ENCODE data around the gene PDE4C.

Gene PDE4C

DNA sequence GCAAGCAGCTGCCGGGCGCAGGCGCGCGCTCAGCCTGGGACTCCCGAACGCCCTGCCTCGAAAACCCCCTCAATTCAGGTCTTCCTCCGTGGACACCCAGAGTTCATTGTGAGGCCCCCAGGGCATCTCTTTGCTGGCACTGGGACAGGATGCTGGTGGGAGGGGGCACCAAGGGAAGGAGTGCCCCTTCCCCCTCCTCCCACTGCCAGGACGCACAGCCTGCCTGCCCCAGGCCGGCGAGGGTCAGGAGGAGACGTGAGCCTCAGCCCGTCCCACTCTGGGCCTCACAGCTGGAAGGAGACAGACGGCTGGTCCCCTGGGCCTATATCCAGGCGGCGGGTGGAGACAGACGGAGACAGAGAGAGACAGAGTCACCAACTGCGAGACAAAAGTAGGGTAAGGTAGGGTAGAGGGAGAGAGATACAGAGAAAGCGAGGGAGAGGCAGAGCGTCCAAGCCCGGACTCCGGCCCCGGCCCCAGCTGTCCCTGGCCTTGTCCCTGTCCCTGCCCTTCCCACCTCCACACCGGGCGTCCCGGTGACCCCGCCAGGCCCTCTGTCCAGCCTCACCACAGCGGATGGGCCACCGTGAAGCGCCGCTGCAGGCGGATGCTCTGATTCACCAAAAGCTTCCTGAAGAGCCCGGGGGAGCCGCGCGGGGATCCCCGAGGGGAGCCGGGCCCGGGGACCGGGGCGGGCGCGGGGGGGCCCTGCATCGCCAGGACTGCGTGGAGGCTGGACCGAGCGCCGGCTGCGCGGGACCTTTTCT lies at the start of gene PDE4C:
TSS of gene PDE4C (minus strand) at position 737 of the 767 bp plus-strand sequence. CDS start at position 714, 23 bp downstream.
- no peak for DNase-seq (ENCODE audit: extremely low spot score, insufficient read length, low read depth)
- FAIRE-seq = no peak

- no peak for FAIRE-seq
- no peak for DNase-seq (ENCODE audit: extremely low spot score, insufficient read length, low read depth)
Measured at GRCh38 chr19:18274781-18275356, 48.6 kb upstream of the PDE4C start.

- no peak for DNase-seq (ENCODE audit: extremely low spot score, insufficient read length, low read depth)
- FAIRE-seq = no peak
Measured at GRCh38 chr19:18274219-18274780, 48.1 kb upstream of the PDE4C start, which contains the start of gene IQCN. Gene IQCN, minus strand, starts transcription at chr19:18274452. Its CDS starts 4,974 bp downstream, at chr19:18269478.

DNA sequence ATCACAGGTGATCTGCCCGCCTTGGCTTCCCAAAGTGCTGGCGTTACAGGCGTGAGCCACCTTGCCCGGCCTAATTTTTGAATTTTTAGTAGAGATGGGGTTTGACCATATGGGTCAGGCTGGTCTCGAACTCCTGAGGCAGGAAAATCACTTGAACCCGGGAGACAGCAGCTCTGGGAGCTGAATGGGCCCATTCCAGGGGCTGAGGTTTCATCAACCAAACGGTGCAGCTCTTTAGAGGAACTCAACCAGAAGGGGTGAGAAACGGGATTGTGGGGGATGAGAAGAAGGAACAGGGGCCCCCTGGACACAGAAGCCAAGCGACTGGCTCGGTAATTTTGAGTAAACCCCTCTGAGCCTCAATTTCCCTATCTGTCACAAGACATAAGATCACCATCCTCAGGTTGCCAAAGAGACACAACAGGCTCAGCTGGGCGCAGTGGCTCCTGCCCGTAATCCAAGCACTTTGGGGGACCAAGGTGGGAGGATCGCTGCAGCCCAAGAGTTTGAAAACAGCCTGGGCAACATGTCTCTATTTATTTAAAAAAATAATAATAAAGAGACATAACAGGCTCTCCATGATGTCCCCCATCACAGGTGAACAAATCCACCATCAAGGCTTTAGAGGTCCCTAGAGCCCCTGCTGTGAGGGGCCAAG lies 47.5 kb upstream of the PDE4C start:
- no peak for FAIRE-seq
- no peak for DNase-seq (ENCODE audit: extremely low spot score, insufficient read length, low read depth)

DNA sequence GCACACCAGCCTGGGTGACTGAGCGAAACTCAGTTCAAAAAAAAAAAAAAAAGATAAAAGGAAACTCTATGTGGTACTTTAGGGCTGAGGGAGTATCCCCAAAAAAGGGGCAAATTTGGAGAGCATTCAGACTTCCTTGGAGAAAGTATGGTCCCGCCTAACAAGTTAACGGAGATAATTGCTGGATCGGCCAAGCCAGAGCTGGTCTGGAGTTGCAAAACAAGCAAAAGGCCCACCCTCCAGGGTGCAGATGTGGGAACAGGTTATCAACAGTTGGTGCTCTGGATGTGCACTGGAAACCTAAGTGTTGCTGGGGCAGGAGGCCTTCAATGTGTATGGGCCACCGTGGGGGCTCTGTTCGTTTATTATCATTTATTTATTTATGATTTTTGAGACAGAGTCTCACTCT lies 45.2 kb upstream of the PDE4C start:
- no peak for DNase-seq (ENCODE audit: extremely low spot score, insufficient read length, low read depth)
- FAIRE-seq = no peak

GRCh38 chr19:18270326-18270725 lies 44.1 kb upstream of the PDE4C start:
- no peak for FAIRE-seq
- no peak for DNase-seq (ENCODE audit: extremely low spot score, insufficient read length, low read depth)

- no peak for FAIRE-seq
- no peak for DNase-seq (ENCODE audit: extremely low spot score, insufficient read length, low read depth)
Measured at GRCh38 chr19:18269070-18269723, 43.0 kb upstream of the PDE4C start.

DNA sequence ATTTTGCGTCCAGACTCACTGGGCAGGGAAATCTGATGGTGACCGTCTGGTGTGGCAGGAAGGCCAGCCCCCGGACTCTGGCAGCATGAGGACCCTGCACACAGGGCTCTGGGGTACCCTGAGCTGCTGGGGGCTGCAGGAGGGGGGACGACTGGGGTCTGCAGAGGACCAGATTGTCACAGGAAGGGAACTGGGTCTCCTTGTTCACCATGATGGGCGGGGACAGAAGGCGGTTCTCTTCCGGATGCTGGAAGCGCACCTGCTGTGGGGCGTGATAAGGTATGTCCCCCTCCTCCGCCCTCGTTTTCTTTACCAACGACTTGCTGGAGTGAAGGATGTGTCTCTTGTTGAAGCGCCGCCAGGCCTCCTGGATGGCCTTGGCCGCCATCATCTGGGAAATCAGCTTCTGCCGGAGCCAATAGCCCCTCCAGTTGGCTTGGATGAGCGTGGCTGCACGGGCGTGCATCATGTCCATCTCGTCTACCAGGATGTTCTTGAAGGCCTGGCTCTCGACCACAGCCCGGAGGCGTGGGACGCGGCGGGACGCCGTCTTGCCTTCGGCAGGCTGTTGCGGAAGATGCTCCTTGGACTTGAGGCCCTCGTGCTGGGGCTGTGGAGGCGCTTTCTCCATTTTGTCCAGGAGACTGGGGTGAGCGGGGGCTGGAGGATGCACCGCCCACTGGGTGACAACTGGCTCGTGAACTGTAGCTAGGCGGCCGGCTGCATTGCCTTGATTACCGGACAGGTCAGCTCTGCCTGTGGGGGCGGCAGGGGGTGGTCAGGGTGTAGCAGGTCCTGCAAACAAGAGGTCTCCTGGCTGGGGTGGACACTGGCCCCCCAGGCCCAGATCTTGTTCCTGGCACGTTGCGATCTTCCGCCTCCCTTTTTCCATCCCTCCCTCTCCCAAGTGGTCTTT lies 40.8 kb upstream of the PDE4C start:
- FAIRE-seq (no peak), DNase-seq (ENCODE audit: extremely low spot score, insufficient read length, low read depth) (no peak)

DNA sequence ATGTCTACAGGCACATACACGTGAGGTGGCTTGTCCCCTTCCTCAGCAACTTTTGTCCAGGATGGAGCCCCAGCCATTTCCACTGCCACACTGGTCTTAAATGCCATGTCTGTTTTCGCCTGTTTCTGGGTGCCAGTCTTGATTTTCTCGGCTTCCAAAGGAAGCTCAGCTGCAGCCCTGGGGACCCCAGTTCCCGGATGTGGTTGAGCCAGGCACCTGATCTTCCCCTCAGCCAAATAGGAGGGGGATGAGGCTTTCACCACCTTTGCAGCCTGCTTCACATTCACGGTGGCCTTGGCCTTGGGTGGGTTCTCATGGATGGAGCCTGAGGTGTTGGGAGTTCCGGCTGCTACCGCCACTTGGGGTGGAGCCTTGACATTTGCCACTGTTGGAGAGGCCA lies 39.3 kb upstream of the PDE4C start:
- DNase-seq (ENCODE audit: extremely low spot score, insufficient read length, low read depth) (no peak), FAIRE-seq (no peak)

DNA sequence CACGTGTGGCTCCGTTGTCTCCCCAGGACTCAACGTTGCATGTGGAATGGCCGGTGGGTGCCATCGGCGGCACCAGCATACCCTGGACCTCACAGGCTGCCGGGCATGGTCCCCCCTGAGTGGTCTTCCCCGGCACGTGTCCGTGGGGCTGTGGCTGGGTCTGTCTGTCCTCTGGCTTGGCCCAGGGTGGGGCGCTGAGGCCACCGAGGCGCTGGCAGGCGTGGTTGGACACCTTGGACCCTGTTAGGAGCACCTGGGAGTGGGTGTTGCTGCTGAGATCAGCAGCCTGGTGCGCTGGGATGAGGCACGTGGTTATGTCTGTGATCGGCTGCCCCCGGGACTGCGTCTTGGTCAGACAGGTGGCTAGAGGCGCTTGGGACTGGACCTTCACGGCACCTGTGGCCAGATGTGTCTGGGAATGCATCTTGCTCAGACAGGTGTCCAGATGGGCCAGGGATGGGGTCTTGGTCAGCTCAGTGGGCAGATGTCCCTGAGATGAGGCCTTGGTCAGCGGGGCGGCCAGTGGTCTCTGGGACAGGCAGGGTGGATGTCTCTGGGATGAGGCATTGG lies 38.8 kb upstream of the PDE4C start:
- DNase-seq (ENCODE audit: extremely low spot score, insufficient read length, low read depth) = no peak
- FAIRE-seq = no peak

DNA sequence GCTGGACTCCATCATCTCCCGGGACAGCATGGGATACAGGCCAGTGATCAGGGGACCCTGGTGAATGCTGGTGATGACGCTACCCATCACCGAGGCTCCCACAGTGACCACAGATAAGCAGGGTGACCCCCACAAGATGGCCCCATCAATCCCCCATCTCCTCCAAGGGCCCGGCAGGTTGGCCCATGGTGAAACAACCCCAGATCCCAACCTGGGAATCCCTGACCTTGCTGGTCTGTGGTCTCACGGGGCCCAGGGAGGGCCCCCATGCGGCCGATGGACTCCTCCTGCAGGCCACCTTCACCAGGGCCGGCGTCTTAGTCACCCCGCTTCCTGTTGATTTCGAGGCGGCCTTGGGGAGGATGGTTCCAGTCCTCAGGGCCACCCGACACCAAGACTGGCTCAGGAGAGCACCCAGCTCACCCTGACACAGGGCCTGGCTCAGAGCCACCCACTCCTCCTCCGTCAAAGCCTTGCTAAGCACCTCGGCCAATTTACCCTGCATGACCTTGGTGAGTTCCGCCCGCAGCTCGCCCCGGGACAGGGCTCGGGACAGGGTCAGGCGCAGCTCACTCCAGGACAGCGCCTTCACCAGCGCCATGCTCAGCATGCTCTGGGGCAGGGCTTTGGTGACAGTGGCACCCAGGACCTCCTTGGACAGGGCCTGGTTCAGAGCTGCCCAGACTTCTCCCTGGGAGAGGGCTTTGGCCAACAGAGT lies 38.1 kb upstream of the PDE4C start:
- no peak for DNase-seq (ENCODE audit: extremely low spot score, insufficient read length, low read depth)
- no peak for FAIRE-seq

- no peak for FAIRE-seq
Measured at GRCh38 chr19:18263324-18264136, 37.3 kb upstream of the PDE4C start.

DNA sequence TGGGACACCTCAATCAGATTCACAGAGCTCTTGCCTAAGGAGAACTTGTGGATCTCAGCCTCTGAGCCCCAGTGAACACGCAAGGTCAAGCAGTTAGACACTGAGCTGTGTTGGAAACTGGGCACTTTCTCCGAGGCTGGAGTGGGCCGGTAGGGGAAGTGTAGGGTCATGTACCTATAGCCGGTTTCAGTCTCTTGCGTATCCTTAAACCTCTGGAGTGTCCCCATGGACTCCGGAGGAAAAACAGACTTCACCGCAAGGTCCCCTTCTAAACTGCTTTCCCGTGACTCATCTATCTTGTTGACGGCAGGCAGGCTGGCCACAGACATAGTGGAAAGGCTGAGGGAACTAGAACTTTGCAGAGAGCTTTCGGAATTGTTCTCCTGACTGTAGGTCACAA lies 36.7 kb upstream of the PDE4C start:
- DNase-seq (ENCODE audit: extremely low spot score, insufficient read length, low read depth) (no peak), FAIRE-seq (no peak)

More at GRCh38 chr19:18263324-18264136, 37.3 kb upstream of the PDE4C start:
- no peak for DNase-seq (ENCODE audit: extremely low spot score, insufficient read length, low read depth)

- no peak for DNase-seq (ENCODE audit: extremely low spot score, insufficient read length, low read depth)
- no peak for FAIRE-seq
Measured at GRCh38 chr19:18262144-18262543, 35.9 kb upstream of the PDE4C start.

DNA sequence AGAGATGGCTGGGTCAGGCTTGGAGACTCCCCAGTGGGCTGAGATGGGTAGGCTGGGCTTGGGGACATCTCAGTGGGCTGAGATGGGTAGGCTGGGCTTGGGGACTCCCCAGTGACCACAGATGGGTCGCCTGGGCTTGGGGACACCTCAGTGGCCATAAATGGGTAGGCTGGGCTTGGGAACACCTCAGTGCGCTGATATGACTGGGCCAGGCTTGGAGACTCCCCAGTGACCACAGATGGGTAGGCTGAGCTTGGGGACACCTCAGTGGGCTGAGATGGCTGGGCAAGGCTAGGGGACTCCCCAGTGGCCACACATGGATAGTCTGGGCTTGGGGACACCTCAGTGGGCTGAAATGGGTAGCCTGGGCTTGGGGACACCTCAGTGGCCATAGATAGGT lies 35.2 kb upstream of the PDE4C start:
- DNase-seq (ENCODE audit: extremely low spot score, insufficient read length, low read depth) (no peak), FAIRE-seq (no peak)

GRCh38 chr19:18259893-18260292 lies 33.7 kb upstream of the PDE4C start:
- FAIRE-seq = no peak
- DNase-seq (ENCODE audit: extremely low spot score, insufficient read length, low read depth) = no peak
